Measurements from ENCODE around the gene C1QTNF3. TPM values are rescaled to one million over a fixed set of nuclear protein-coding genes. Genes with fewer than 3 reads are reported as not detected.
"Not testable (repeated sequence)": the region's sequence is repeated elsewhere in the genome, so short reads cannot be mapped to it uniquely, and the experiment has no call there.

C1QTNF3 gene
- total and polyA plus RNA-seq, 9 donors = 2.8 to 17.9 (median 4.4) TPM

DNA sequence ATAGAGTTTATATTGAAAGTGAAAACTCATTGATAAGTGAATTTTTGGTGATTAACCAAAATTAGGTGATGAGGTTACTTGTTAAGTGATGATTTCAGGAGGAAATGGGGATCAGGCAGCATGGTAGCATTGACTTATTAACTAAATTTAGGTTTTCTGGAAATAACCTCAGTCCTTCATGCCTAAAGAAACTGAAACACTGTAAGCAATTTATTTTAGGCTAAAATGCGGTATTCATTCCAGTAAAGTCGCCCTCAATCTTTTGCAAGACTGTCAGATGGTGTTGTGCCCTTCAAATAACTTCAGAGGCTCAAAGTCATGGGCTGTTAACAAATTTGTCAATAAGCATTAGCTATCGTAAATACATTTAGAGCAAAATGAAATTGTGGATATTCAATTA is 27.6 kb upstream of the C1QTNF3 start:
- H3K27ac ChIP-seq; H3K27me3 ChIP-seq; H3K4me1 ChIP-seq (ENCODE audit: insufficient read depth); H3K36me3 ChIP-seq; H3K9me3 ChIP-seq; DNase-seq; intact Hi-C loops (cut with DNase I); H3K4me3 ChIP-seq: not testable (repeated sequence)
- WGBS, 3 donors = 96 to 98% (median 96%) methylated on average over 3 of the region's 3 CpGs

DNA sequence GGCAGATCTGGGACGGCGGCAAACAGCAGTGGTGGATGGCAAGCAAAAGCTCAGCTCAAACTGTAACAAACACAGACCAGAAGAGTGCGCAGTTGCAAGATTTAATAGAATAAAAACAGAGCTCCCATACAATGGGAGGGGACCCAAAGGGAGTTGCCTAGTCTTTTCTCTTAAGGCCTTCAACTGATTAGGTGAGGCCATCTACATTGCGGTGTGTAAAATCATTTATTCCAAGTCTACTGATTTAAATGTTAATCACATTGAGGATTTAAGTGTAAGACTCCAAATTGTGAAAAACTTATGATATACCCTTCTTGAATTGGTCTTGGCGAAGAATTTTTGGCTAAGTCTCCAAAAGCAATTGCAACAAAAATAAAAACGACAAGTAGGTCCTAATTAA is 21.6 kb upstream of the C1QTNF3 start:
- 95 to 97% (median 95%) methylated on average over 6 of the region's 6 CpGs for WGBS, 3 donors
- Histone ChIP-seq H3K27me3 (no peaks in the 10 kb centered on the region), H3K9me3 (no peaks in the 10 kb centered on the region), H3K4me3 (no peak overlapping the region), H3K36me3 (no peaks in the 10 kb centered on the region), H3K4me1 (ENCODE audit: insufficient read depth) (no peaks in the 10 kb centered on the region), H3K27ac (no peak overlapping the region)
- intact Hi-C loops (cut with DNase I) = no loop called here
- TF ChIP-seq EP300 (IDR thresholded peaks at IDR 0.05) (no peak), POLR2A (IDR thresholded peaks at IDR 0.05) (no peak)
- TF ChIP-seq, protein P1, sequence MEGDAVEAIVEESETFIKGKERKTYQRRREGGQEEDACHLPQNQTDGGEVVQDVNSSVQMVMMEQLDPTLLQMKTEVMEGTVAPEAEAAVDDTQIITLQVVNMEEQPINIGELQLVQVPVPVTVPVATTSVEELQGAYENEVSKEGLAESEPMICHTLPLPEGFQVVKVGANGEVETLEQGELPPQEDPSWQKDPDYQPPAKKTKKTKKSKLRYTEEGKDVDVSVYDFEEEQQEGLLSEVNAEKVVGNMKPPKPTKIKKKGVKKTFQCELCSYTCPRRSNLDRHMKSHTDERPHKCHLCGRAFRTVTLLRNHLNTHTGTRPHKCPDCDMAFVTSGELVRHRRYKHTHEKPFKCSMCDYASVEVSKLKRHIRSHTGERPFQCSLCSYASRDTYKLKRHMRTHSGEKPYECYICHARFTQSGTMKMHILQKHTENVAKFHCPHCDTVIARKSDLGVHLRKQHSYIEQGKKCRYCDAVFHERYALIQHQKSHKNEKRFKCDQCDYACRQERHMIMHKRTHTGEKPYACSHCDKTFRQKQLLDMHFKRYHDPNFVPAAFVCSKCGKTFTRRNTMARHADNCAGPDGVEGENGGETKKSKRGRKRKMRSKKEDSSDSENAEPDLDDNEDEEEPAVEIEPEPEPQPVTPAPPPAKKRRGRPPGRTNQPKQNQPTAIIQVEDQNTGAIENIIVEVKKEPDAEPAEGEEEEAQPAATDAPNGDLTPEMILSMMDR (IDR thresholded peaks at IDR 0.05) = no peak
- no peak for DNase-seq

DNA sequence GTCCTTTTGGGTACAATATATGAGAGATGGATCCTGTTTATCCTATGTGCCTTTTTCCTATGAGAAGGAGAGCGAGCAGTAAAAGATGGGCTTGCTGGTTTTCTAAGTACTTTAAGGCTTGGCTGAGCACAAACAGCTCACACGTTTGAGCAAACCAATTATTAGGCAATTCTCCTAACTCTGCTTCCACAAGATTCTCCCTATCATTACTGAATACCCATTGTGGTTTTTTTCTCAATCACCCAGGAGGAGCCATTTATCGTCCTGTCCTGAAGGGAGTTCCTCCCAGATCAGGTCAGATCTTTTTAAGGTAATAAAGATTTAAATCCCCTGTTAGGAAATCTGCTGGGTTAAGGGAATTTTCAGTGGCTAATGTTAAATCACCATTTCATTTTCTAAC is 19.4 kb upstream of the C1QTNF3 start:
- no peak for DNase-seq
- Histone ChIP-seq H3K27ac (no peak overlapping the region), H3K4me1 (ENCODE audit: insufficient read depth) (no peaks in the 10 kb centered on the region), H3K36me3 (no peaks in the 10 kb centered on the region), H3K27me3 (no peaks in the 10 kb centered on the region), H3K9me3 (no peaks in the 10 kb centered on the region), H3K4me3 (no peak overlapping the region)
- WGBS, 3 donors = 82 to 84% (median 83%) methylated on average over 3 of the region's 3 CpGs
- no peak for TF ChIP-seq POLR2A (IDR thresholded peaks at IDR 0.05)
- TF ChIP-seq EP300 (IDR thresholded peaks at IDR 0.05) = no peak
- TF ChIP-seq, protein P1 (IDR thresholded peaks at IDR 0.05) = no peak
- intact Hi-C loops (cut with DNase I) = no loop called here

DNA sequence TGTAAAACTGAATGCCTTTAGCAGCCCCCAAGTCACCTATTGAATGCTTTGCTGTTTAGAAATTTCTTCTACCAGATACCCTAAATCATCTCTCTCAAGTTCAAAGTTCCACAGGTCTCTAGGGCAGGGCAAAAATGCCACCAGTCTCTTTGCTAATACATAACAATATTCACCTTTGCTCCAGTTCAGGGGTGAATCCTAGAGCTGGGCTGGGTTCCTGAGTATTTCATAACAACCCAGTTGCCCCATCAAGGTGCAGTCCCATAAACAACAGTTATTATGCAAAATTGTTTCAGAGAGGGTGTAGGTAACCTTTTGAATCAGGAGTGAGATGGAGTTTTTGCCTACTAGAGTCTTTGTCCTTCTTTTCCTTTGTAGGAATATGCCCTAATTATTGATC is 19.0 kb upstream of the C1QTNF3 start:
- no peak overlapping the region for H3K4me3 ChIP-seq
- no peaks in the 10 kb centered on the region for H3K4me1 ChIP-seq (ENCODE audit: insufficient read depth)
- TF ChIP-seq EP300 (IDR thresholded peaks at IDR 0.05) (no peak), POLR2A (IDR thresholded peaks at IDR 0.05) (no peak)
- TF ChIP-seq, protein P1 (IDR thresholded peaks at IDR 0.05) = no peak
- no peaks in the 10 kb centered on the region for H3K27me3 ChIP-seq
- no peaks in the 10 kb centered on the region for H3K9me3 ChIP-seq
- H3K36me3 ChIP-seq = no peaks in the 10 kb centered on the region
- H3K27ac ChIP-seq = no peak overlapping the region
- no peak for DNase-seq
- intact Hi-C loops (cut with DNase I) = no loop called here

DNA sequence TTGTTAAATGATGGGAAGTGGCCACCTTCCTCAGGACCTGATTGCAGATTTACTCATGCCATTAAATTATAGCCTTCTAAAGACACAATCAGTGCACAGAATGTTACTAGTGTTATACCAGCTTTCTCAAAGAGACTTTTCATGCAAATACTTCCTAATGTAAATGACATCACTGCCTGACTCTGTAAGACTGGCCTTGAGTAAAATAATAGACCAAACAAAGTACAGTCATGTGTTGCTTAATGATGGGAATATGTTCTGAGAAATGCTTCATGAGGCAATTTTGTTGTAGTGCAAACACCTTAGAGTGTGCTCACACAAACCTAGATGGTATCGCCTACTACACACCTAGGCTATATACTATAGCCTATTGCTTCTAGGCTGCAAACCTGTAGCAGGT is 17.0 kb upstream of the C1QTNF3 start:
- TF ChIP-seq POLR2A (IDR thresholded peaks at IDR 0.05) = no peak
- TF ChIP-seq, protein P1 (IDR thresholded peaks at IDR 0.05) = no peak
- no peak for TF ChIP-seq EP300 (IDR thresholded peaks at IDR 0.05)
- WGBS, 3 donors = 95 to 100% (median 96%) methylated on average over 1 of the region's 1 CpG
- intact Hi-C loops (cut with DNase I) = no loop called here

More for the DNA sequence above, 17.0 kb upstream of the C1QTNF3 start:
- Histone ChIP-seq H3K36me3 (no peaks in the 10 kb centered on the region), H3K4me3 (no peak overlapping the region), H3K9me3 (no peaks in the 10 kb centered on the region), H3K27me3 (no peaks in the 10 kb centered on the region), H3K4me1 (ENCODE audit: insufficient read depth) (no peaks in the 10 kb centered on the region), H3K27ac (no peak overlapping the region)
- DNase-seq = no peak
